ENCODE results near the gene GTF2H2C. TPM values are rescaled to one million over a fixed set of nuclear protein-coding genes. Genes with fewer than 3 reads are reported as not detected.
A peak's percentile ranks its signal among the peaks of the same experiment; 100 is the strongest.
"Not testable (repeated sequence)": the region's sequence is repeated elsewhere in the genome, so short reads cannot be mapped to it uniquely, and the experiment has no call there.

Gene GTF2H2C
- total RNA-seq, 1 donor from 2014 or later: 31.7 TPM

GRCh38 chr5:69608861-69609496 lies 49.0 kb downstream of the GTF2H2C start:
- H3K36me3 Mint-ChIP-seq (ENCODE audit: unreplicated experiment); H3K9me3 Mint-ChIP-seq (ENCODE audit: unreplicated experiment); DNase-seq; H3K27me3 Mint-ChIP-seq (ENCODE audit: unreplicated experiment); H3K4me1 Mint-ChIP-seq (ENCODE audit: low read depth, unreplicated experiment); H3K4me3 Mint-ChIP-seq (ENCODE audit: unreplicated experiment); H3K27ac Mint-ChIP-seq (ENCODE audit: unreplicated experiment): not testable (repeated sequence)

DNA sequence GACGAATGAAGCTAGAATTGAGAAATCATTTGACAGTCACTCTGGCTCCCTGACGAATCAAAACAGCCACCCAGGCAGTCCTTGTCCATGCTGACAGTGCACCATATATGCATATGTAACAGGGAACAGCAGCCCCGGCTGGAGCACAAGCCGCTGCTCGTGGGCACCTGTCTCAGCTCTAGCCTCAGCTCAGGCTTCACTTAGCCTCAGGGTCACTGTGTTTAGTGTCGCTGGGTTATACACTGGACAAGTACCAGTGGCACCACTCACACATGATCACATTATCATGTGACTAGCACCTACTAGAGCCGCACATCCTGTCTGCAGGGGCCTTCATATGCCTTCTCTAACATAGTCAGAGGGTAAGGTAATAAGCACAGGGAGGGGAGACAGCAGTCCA lies 54.9 kb downstream of the GTF2H2C start:
- DNase-seq: not testable (repeated sequence)

GRCh38 chr5:69631879-69632278 lies 71.9 kb downstream of the GTF2H2C start:
- not testable (repeated sequence) for H3K9me3 Mint-ChIP-seq (ENCODE audit: unreplicated experiment); H3K27ac Mint-ChIP-seq (ENCODE audit: unreplicated experiment); H3K4me1 Mint-ChIP-seq (ENCODE audit: low read depth, unreplicated experiment); H3K36me3 Mint-ChIP-seq (ENCODE audit: unreplicated experiment); H3K27me3 Mint-ChIP-seq (ENCODE audit: unreplicated experiment); H3K4me3 Mint-ChIP-seq (ENCODE audit: unreplicated experiment)
- peak; percentile 2 for DNase-seq

More for the DNA sequence above, 54.9 kb downstream of the GTF2H2C start:
- not testable (repeated sequence) for H3K27me3 Mint-ChIP-seq (ENCODE audit: unreplicated experiment); H3K4me3 Mint-ChIP-seq (ENCODE audit: unreplicated experiment); H3K4me1 Mint-ChIP-seq (ENCODE audit: low read depth, unreplicated experiment); H3K36me3 Mint-ChIP-seq (ENCODE audit: unreplicated experiment); H3K9me3 Mint-ChIP-seq (ENCODE audit: unreplicated experiment); H3K27ac Mint-ChIP-seq (ENCODE audit: unreplicated experiment)

Other genes with a start within 250 kb of the GTF2H2C start
- 4.3 TPM for gene CCDC125, start 227.4 kb upstream of the GTF2H2C start, total RNA-seq (ENCODE audit: unreplicated experiment)
- gene AK6, start 190.7 kb upstream of the GTF2H2C start, total RNA-seq (ENCODE audit: unreplicated experiment): 17.6 TPM
- 79.0 TPM for gene TAF9, start 190.7 kb upstream of the GTF2H2C start, total RNA-seq (ENCODE audit: unreplicated experiment)
- 37.5 TPM for gene RAD17, start 190.4 kb upstream of the GTF2H2C start, total RNA-seq (ENCODE audit: unreplicated experiment)
- gene MARVELD2, start 145.1 kb upstream of the GTF2H2C start, total RNA-seq (ENCODE audit: unreplicated experiment): 1.6 TPM
- 4.3 TPM for gene OCLN, start 67.4 kb upstream of the GTF2H2C start, total RNA-seq (ENCODE audit: unreplicated experiment)